GM19023 (cell line): ENCODE measurements around the gene CHTOP.
"Not testable (repeated sequence)": the region's sequence is repeated elsewhere in the genome, so short reads cannot be mapped to it uniquely, and the experiment has no call there.

Experiments
- ATAC-seq: cut with Tn5 transposase; IDR thresholded peaks from one replicate; pipeline ENCODE4 v1.9.1; 2021; ENCODE audit warnings: mild to moderate bottlenecking, moderate library complexity; ENCODE audit not compliant: unreplicated experiment

CHTOP gene

DNA sequence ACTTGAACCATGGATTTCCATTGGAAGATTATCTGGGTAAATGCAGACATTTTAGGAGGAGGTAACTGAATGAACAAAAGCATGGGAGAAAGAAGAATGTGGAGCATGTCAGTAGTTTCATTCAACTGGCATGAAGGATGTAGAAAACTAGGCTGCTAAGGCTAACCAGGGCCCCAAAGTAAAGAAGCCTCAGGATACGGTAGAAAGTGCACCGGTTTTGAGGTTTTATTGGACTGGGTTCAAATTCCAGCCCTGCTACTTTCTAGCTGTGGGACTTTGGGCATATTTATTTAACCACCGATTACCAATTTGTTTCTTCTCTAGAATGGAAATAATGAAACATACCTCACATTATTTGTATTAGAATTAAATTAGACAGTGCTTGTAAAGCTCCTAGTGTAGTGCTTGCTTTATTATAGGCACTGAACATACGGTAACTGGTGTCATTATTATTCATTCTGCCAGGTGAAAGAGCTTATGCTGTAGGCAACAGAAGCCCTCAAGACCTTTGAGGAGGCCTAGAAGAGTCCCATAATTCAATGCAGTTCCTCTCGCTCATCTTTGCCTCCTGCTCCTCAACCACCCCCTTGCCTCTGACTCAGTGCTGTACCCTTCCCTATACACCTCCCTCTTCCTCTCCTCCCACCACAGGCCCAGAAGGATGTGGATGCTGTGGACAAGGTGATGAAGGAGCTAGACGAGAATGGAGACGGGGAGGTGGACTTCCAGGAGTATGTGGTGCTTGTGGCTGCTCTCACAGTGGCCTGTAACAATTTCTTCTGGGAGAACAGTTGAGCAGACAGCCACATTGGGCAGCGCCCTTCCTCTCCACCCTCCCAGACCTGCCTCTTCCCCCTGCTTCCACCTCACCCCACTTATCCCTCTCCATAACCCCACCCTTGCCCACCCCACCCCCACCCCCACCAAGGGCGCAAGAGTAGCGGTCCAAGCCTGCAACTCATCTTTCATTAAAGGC is 2.5 kb upstream of the CHTOP start:
- no peak for ATAC-seq

DNA sequence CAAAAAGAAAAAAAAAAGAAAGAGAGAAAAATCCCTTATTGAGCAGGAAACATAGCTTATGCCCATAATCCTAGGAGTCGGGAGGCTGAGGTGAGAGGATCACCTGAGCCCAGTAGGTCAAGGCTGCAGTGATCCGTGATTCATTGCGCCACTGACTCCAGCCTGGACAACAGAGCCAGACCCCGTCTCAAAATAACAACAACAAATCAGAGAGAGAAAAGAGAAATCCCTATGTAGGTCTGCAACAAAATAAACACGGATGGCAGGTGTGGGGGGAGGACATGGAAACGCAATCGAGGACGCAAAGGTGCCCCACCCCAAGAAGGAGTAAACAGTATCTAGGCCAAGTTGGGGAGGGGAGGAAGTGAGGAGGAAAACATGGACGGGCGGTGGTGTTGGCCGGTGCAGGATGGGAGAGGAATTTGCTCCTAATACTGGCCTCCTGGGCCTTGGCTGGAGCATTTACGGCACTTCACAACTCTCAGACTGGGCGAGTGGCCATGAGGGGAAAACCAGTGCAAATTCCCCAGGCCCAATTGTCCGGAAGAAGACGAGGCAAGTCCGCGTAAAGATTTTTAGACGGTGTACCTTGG is 609 bp upstream of the CHTOP start:
- ATAC-seq, result peak; percentile 5

DNA sequence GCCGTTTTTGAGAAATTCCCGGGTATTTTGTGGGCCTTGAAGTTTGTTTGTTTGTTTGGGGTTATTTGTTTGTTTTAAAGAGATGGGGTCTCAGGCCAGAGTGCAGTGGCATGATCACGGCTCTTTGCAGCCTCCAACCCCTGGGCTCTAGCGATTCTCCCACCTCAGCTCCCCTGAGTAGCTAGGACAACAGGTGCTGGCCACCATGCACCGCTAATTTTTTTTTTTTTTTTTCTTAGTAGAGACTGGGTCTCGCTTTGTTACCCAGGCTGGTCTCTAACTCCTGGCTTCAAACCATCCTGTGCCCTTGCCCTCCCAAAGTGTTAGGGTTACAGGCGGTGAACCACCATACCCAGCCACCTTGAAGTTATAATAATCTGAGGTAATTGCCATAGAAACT is 2.0 kb downstream of the CHTOP start:
- ATAC-seq, result no peak

DNA sequence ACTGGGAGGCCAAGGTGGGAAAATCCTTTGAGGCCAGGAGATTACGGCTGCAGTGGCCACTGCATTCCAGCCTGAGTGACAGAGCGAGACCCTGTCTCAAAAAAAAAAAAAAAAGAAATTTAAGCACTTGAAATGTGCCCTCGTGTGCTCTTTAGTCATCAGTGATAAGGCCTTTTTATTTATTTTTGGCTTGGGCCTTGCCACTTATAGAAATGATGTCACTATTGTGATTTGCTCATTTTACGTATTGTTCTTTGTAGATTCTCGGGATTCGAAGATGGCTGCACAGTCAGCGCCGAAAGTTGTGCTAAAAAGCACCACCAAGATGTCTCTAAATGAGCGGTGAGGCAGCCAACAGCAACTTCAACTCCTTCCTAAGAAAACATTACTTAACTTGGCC is 2.4 kb downstream of the CHTOP start:
- ATAC-seq, result no peak

DNA sequence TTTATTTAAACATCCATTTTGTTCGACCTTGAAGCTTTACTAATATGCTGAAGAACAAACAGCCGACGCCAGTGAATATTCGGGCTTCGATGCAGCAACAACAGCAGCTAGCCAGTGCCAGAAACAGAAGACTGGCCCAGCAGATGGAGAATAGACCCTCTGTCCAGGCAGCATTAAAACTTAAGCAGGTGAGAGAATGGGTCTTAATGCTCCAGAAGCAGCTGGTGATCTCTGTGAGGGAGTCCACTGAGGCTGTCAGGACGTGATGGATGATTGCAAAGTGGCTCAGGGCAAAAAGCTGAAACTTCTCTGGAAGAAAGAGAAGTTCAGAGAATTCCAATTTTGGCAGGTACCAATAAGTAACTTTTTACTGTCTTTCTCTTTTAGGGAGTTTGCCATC is 4.4 kb downstream of the CHTOP start:
- ATAC-seq, result no peak

DNA sequence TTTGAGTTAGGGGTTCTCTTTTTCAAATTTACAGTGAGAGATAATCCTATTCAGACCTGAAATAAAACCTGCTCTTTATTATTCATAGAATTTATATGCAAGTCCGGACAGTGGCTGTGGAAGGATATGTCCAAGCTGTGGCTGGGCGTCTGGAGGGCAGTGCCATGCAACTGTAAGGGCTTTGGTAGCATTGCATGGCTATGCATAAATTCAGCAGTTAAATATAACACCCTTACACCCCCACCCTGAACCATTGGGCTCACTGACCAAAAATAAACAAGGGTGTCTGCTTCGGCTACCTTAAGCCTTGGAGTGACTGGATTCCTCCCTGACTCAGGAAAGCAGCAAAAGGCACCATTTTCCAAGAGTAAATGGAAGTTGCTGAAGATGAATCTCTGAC is 5.4 kb downstream of the CHTOP start:
- no peak for ATAC-seq

DNA sequence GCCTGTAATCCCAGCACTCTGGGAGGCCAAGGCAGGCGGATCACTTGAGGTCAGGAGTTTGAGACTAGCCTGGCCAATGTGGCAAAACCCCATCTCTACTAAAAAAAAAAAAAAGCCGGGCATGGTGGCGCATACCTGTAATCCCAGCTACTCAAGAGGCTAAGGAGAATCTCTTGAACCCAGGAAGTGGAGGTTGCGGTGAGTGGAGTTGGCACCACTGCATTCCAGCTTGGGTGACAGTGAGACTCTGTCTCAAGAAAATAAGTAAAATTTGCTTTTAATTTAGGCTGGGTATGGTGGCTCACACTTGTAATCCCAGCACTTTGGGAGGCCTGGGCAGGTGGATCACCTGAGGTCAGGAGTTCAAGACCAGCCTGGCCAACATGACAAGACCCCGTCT is 6.3 kb downstream of the CHTOP start:
- ATAC-seq, result not testable (repeated sequence)

DNA sequence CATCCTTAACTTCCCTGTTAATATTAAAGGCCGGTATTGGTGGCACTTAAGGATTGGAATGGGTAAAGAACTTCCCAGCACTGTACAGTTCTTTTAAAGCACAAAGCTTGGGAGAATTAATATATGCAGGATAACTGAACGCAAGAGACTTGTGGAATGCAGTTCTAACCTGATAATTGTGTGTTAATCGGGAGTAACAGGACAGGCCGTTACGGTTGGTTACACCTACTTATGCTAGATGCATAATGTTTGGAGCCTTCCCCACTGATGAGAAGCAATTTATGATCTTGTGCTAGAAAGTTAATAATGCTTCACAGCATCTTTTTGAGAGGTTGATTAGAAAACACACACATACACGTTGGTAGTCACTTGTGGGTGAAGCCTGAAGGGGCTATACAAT is 7.0 kb downstream of the CHTOP start:
- no peak for ATAC-seq

DNA sequence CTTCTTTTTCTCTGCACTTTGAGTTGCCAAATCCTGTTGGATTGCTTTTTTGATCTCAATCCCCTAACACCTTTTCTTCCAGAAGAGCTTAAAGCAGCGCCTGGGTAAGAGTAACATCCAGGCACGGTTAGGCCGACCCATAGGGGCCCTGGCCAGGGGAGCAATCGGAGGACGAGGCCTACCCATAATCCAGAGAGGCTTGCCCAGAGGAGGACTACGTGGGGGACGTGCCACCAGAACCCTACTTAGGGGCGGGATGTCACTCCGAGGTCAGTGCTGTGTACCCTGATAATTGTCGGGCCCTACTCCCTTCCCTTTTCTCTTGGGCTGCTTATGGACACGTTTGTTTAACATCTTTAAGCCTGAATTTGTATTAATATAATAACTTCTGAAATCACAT is 8.3 kb downstream of the CHTOP start:
- ATAC-seq, result no peak

DNA sequence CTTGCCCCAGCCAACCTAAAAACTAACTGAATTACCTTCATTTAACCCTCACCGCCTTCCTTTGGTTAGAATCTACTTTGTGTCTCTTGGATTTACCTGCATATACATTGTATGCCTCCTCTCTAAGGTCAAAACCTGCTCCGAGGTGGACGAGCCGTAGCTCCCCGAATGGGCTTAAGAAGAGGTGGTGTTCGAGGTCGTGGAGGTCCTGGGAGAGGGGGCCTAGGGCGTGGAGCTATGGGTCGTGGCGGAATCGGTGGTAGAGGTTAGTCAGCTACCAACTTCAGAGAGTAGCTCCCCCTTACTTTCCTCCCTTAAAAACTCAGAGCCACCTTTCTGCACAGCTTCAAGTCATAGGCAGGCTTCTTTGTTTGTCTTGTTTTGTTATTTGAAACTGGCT is 9.2 kb downstream of the CHTOP start:
- no peak for ATAC-seq

DNA sequence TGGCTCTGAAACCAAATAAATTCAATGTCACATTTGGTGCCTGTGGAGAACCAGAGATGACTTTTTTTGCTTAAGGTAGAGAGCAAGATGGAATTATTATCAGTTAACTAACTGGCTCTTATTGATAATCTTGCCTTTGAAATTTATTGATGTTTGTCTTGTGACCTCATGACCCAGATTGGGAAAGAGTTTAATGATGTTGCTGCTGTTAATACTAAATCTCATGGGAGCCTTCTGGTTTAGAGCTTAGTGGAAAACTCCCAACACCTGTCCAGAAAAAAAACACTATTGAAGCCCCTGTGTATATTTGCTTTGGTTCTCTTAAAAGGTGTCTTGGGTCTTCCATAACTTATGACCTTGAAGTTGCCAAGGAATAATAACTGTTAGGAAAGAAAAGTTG is 9.9 kb downstream of the CHTOP start:
- no peak for ATAC-seq

DNA sequence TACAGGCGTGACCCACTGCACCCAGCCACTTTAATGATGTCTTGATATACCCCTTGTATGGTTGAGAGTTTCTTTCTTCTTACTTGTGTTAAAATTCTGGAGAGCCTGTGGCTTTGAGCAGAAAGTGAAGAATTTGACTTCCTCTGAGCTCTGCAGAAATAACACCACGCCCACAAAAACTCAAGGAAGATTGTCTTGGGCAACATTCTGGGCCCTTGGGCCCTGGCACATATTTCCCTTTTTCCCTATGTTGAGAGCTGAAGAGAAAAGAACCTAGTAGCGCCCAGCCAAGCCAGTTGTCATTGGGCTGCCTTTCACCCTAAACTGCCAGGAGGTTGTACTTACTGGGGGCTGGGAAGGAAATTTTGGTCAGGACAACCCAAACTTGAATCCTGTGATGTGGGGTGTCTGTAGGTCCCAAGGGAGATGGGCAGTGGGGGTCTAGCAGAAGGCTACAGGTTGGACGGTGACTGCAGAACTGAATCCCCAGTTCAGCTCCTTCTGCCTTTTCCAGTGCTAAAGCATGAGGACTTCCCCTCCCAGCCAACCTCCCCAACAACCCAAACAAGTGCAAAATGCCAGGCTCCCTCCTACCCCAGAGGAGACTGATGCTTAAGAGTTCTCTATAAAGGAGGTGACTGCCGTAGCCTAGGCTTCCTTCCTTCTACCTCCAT is 12.9 kb downstream of the CHTOP start:
- ATAC-seq, result no peak

DNA sequence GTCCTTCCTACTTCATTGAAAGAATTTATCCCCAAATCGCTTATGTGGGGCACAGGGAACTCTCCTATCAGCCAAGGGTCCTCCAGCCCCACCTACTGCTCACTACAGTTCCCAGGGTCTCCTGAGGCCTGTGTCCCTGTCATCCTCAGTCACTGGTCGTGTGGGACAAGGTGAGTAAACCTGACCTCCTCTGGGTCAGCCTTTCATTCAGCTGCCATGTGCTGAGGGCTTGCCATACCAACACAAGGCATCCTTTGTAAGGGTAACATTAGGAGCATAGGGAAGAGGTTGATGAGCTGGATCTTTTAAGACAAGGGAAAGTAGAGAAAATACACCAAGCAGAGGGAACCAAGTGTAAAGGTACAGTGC is 13.5 kb downstream of the CHTOP start:
- ATAC-seq, result no peak

DNA sequence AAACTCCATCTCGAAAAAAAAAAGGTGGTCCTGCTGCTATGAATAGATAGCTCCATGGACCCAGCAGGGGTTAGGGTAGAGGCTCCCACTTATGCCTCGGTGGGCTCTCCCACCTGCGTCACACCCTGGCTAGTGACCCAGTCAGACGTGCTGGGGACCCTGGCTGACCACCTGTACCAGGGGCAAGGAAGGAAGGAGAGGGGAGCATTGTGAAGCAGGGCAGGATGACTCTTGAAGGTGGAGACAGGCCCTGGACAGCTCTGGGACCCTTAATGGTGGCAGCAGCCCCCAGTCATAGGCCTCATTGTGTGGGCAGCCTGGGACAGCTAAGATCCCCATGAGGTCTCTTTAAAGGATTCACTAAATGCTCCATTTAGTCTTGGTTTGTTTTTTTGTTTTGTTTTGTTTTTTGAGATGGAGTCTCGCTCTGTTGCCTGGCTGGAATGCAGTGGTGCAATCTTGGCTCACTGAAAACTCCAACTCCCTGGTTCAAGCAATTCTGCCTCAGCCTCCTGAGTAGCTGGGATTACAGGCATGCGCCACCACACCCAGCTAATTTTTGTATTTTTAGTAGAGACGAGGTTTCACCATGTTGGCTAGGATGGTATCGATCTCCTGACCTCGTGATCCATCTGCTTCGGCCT is 14.3 kb downstream of the CHTOP start:
- ATAC-seq, result no peak

DNA sequence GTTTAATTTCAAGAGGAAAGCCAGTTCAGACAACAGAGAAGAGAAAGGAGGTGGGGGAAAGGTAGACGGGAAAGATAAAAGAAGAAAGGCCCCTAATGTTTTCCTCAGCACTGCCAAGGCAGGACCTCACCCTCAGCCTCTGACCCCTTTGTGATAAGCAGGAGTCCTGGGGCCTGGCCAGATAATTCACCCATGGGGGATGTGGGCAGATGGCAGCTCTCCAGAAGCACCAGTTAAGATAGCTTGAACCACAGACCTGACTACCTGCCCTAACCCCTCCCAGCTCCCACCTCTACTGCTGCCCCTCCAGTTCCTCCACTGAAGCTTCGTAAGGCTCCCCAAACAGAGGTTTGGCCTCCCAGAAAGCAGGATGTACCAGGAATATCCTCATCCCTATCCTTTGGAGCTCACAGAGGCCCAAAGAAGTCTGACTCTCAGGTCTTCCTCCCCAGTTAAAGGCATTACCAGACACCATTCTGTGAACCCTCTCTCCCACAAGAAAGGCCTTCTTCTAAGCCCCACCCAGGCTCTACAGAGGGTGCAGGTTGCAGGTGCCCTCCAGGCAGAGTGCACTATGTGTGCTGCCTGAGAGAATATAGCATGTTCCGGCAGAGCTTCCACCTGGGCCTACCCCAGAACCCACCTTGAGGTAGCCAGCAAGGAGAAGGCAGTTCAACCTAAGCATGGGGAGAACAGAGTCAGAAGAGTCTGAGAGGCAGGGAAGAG is 15.4 kb downstream of the CHTOP start:
- ATAC-seq, result no peak

DNA sequence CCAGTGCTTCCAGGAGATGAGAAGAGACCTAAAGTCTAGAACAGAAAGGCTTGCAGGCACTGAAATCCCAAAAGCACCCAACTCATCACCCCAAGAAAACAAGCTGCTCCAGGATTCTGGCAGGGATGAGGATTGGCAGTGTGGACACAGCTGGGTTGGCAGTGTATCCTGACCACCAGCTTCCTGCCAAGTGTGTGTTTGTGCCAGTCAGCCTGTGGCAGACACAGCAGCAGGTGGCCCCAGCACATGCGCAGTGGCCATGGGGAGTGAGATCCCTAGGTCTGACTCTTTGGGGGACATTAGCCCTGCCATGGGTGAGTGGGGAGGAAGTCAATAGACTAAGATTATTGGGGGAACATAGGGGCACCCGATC is 16.0 kb downstream of the CHTOP start:
- ATAC-seq, result no peak

DNA sequence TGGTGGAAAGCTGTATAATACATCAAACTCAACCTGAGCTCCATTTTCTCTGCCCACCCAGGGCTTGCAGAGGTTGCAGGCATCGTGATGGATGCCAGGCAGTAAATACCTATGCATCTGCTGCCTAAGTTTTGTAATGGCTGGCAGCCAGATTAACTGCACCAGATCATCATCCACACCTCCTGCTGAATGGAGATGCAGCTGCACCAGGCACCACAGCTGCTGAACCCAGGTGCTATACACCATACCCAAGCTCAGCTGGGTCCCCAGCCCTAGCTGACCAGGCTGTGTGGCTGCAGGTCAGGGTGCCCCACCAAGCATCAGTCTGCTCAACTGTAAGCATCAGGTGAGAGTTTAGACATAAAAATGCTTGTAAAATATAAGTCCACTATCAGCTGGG is 17.9 kb downstream of the CHTOP start:
- no peak for ATAC-seq

DNA sequence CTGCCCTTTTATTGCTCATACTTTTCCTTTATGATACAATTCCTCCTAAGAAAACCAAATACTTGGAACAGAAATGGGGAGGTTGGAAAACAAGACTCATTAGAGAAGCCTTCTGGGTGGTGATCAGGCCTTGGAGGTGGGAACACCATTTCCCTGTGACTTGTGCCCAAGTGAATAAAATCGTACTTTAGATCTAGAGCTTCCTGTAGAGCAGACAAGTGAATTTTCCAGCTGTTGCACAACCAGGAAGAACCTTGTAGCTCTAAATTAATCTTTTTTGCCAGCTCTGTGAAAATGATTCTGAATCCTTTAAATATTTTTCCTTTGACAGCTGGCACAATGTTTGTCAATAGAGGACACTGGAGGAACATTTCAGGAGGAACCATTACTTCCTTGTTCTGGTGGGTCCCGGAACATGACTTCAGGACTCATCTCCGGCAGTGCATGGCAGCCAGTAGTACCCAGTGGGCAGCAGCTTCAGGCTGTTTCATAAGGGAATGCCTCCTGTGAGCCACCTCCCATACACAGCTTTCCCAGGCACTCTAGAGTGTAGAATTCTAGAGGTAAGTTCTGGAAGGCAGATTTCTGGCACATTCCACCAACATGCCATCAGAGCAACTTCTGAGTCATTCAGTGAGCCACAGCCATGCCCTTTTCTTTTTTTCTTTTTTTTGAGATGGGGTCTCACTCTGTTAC is 19.1 kb downstream of the CHTOP start:
- no peak for ATAC-seq

DNA sequence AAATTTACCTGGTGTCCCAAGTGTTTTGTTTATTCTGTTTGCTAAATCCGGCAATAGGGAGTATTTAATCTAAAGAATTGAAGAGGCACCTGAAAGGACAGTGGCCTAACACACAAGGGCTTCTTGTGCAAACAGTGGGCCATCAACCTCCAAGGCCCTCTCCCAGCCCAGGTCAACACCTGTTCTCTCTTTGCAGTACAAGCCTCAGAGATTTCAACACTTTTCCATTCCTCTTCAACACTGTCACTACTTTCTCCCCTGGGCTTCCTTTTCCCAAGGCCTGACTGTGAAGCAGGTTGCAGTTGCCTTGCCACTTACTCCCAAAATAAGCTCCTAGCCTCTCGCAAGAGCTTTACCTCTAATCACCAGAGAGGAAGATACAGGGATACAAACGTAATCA is 21.5 kb downstream of the CHTOP start:
- no peak for ATAC-seq

DNA sequence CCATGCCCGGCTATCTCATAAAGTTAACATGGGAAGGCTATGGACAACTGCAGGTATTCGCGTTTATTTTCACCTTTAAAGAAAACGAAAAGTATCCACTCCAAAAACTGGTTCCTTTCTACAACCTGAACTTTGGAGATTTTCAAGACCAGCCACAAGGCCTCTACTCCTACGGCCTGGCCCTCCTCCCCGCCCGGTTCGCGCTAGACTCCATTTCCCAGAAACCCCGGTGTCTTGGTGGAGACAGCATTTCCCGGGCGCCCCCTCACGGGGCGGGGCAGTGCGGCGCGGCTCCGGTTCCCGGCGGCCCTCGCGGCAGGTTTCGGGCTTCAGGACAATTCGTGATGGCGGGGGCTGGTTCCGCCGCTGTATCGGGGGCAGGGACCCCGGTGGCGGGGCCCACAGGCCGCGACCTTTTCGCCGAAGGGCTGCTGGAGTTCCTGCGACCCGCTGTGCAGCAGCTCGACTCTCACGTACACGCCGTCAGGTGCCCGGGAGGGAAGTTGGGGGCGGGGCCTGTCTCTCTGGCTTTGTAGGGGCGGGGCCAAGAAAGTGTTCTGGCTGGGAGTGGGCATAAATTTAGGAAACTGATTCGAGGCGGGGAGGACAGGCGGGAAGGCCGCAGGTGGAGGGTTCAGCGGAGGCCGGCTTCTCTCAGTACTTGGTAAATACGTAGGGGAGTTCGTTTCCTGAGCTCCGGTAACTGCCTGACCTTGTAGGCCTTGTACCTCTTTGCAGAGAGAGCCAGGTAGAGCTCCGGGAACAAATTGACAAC is 24.7 kb downstream of the CHTOP start, which contains the start of gene SNAPIN:
TSS of gene SNAPIN (plus strand) at position 304 of the 775 bp plus-strand sequence. CDS start at position 345, 41 bp downstream.
- peak; percentile 90 for ATAC-seq
